Measurements from ENCODE around the gene DNASE2.

GRCh38 chr19:12842511-12842910 lies 38.7 kb downstream of the DNASE2 start:
- TF ChIP-seq, protein P1, sequence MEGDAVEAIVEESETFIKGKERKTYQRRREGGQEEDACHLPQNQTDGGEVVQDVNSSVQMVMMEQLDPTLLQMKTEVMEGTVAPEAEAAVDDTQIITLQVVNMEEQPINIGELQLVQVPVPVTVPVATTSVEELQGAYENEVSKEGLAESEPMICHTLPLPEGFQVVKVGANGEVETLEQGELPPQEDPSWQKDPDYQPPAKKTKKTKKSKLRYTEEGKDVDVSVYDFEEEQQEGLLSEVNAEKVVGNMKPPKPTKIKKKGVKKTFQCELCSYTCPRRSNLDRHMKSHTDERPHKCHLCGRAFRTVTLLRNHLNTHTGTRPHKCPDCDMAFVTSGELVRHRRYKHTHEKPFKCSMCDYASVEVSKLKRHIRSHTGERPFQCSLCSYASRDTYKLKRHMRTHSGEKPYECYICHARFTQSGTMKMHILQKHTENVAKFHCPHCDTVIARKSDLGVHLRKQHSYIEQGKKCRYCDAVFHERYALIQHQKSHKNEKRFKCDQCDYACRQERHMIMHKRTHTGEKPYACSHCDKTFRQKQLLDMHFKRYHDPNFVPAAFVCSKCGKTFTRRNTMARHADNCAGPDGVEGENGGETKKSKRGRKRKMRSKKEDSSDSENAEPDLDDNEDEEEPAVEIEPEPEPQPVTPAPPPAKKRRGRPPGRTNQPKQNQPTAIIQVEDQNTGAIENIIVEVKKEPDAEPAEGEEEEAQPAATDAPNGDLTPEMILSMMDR (IDR thresholded peaks at IDR 0.05; ENCODE audit: low read depth, low read length): no peak
- TF ChIP-seq MYC (IDR thresholded peaks at IDR 0.05; ENCODE audit: low read depth, low read length) (no peak), POLR2A (IDR thresholded peaks at IDR 0.05; ENCODE audit: extremely low read depth, insufficient read length) (no peak)

All from NB4 (cell line).